ENCODE measurements around the gene CEP112. TPM values are rescaled to one million over a fixed set of nuclear protein-coding genes. Genes with fewer than 3 reads are reported as not detected.

Gene CEP112
- polyA plus RNA-seq, 1 experiment, result 5.7 TPM

GRCh38 chr17:65626451-65626850, 565.5 kb downstream of the CEP112 start:
- no peak overlapping the region for H3K4me3 ChIP-seq (ENCODE audit: low read depth, low read length)
- TF ChIP-seq, protein P1, sequence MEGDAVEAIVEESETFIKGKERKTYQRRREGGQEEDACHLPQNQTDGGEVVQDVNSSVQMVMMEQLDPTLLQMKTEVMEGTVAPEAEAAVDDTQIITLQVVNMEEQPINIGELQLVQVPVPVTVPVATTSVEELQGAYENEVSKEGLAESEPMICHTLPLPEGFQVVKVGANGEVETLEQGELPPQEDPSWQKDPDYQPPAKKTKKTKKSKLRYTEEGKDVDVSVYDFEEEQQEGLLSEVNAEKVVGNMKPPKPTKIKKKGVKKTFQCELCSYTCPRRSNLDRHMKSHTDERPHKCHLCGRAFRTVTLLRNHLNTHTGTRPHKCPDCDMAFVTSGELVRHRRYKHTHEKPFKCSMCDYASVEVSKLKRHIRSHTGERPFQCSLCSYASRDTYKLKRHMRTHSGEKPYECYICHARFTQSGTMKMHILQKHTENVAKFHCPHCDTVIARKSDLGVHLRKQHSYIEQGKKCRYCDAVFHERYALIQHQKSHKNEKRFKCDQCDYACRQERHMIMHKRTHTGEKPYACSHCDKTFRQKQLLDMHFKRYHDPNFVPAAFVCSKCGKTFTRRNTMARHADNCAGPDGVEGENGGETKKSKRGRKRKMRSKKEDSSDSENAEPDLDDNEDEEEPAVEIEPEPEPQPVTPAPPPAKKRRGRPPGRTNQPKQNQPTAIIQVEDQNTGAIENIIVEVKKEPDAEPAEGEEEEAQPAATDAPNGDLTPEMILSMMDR (IDR thresholded peaks at IDR 0.05; ENCODE audit: low read depth, low read length), result no peak
- H3K9me3 ChIP-seq (ENCODE audit: control insufficient read depth, insufficient read depth, low read length), result no peaks in the 10 kb centered on the region
- CTCF ChIA-PET, result interaction anchor here (0.9 kb wide), 1 partner anchor 8 kb away, joined by 3 read pairs; no protein-coding TSS in a partner anchor
- peaks cover 12% of the 10 kb centered on the region for H3K27me3 ChIP-seq (ENCODE audit: control insufficient read depth, insufficient read depth, low read length)
- no peak for DNase-seq (ENCODE audit: low read depth, low spot score)
- POLR2A ChIA-PET, result no interaction called here
- H3K27ac ChIP-seq (ENCODE audit: low read depth, low read length), result no peak overlapping the region

GRCh38 chr17:65618516-65618915, 573.4 kb downstream of the CEP112 start:
- Histone ChIP-seq H3K27ac (ENCODE audit: low read depth, low read length) (no peak overlapping the region), H3K9me3 (ENCODE audit: control insufficient read depth, insufficient read depth, low read length) (no peaks in the 10 kb centered on the region), H3K4me3 (ENCODE audit: low read depth, low read length) (no peak overlapping the region), H3K27me3 (ENCODE audit: control insufficient read depth, insufficient read depth, low read length) (no peaks in the 10 kb centered on the region)
- no peak for DNase-seq (ENCODE audit: low read depth, low spot score)
- CTCF ChIA-PET, result interaction anchor here (0.7 kb wide), 1 partner anchor 8 kb away, joined by 3 read pairs; no protein-coding TSS in a partner anchor
- TF ChIP-seq, protein P1 (IDR thresholded peaks at IDR 0.05; ENCODE audit: low read depth, low read length), result no peak
- POLR2A ChIA-PET, result no interaction called here

DNA sequence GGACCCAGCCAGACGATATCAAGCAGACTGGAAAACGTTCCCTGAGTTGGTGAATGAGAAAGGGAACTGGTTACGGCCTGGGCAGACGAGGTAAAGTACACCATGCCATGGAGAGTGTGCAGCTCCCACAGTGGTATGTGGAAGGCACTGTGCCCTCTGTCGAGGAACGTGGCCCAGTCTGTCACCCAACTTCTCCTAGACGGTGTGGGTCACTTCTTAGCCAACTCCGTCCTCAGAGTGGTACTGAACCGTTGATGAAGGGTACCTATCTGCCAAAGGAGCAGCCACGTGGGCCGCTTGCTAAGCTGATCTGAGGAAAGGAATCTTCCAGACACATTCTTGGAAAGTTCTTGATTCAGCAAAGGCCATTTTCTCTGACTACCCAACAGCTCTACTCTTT, 574.4 kb downstream of the CEP112 start:
- ChIA-PET CTCF (no interaction called here), POLR2A (no interaction called here)
- TF ChIP-seq, protein P1 (IDR thresholded peaks at IDR 0.05; ENCODE audit: low read depth, low read length), result no peak
- H3K27me3 ChIP-seq (ENCODE audit: control insufficient read depth, insufficient read depth, low read length), result no peaks in the 10 kb centered on the region
- no peak for DNase-seq (ENCODE audit: low read depth, low spot score)
- no peak overlapping the region for H3K4me3 ChIP-seq (ENCODE audit: low read depth, low read length)
- H3K9me3 ChIP-seq (ENCODE audit: control insufficient read depth, insufficient read depth, low read length), result no peaks in the 10 kb centered on the region
- no peak overlapping the region for H3K27ac ChIP-seq (ENCODE audit: low read depth, low read length)

GRCh38 chr17:65609749-65610148, 582.2 kb downstream of the CEP112 start:
- H3K4me3 ChIP-seq (ENCODE audit: low read depth, low read length), result no peak overlapping the region
- CTCF ChIA-PET, result no interaction called here

DNA sequence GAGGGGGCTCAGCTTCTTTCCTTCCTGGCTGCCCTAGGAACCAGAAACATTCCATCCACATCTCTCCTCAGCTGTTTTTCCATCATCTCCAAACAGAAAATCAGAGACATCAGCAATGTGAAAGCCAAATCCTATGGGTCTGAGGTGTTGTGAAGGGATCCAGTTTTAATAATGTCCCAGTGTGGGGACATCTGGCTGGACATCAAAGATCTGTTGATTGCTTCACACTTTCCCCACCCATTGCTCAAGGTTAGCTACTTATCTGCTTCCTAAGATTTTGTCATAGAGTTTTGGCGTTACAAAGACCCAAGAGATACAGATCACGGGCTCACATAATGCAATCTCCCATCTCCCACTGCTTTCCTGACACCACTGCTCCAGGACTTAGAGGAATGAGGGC, 582.6 kb downstream of the CEP112 start:
- no peak for DNase-seq (ENCODE audit: low read depth, low spot score)
- POLR2A ChIA-PET, result no interaction called here
- TF ChIP-seq, protein P1 (IDR thresholded peaks at IDR 0.05; ENCODE audit: low read depth, low read length), result no peak
- Histone ChIP-seq H3K27me3 (ENCODE audit: control insufficient read depth, insufficient read depth, low read length) (no peaks in the 10 kb centered on the region), H3K4me3 (ENCODE audit: low read depth, low read length) (no peak overlapping the region), H3K9me3 (ENCODE audit: control insufficient read depth, insufficient read depth, low read length) (no peaks in the 10 kb centered on the region), H3K27ac (ENCODE audit: low read depth, low read length) (no peak overlapping the region)
- CTCF ChIA-PET, result no interaction called here

More at GRCh38 chr17:65609749-65610148, 582.2 kb downstream of the CEP112 start:
- TF ChIP-seq, protein P1 (IDR thresholded peaks at IDR 0.05; ENCODE audit: low read depth, low read length), result no peak
- no peak for DNase-seq (ENCODE audit: low read depth, low spot score)
- H3K9me3 ChIP-seq (ENCODE audit: control insufficient read depth, insufficient read depth, low read length), result no peaks in the 10 kb centered on the region
- no peak overlapping the region for H3K27ac ChIP-seq (ENCODE audit: low read depth, low read length)
- H3K27me3 ChIP-seq (ENCODE audit: control insufficient read depth, insufficient read depth, low read length), result no peaks in the 10 kb centered on the region
- POLR2A ChIA-PET, result no interaction called here

Measured in AG04450 (cell line).